ENCODE measurements around the gene CELA1.
"Not testable (repeated sequence)": the region's sequence is repeated elsewhere in the genome, so short reads cannot be mapped to it uniquely, and the experiment has no call there.

CELA1 gene

GRCh38 chr12:51341251-51342007, 5.0 kb downstream of the CELA1 start:
- peak; percentile 84 for DNase-seq

- no peak for DNase-seq
These were observed 6.7 kb downstream of the CELA1 start for GRCh38 chr12:51339750-51340149.

- DNase-seq: not testable (repeated sequence)
These were observed 9.1 kb downstream of the CELA1 start for GRCh38 chr12:51337336-51337735.

GRCh38 chr12:51335931-51336330, 10.5 kb downstream of the CELA1 start:
- DNase-seq: no peak

- DNase-seq: no peak
These were observed 11.7 kb downstream of the CELA1 start for GRCh38 chr12:51334764-51335163.

GRCh38 chr12:51333536-51333935, 12.9 kb downstream of the CELA1 start:
- no peak for DNase-seq

- DNase-seq: no peak
These were observed 16.3 kb downstream of the CELA1 start for GRCh38 chr12:51330186-51330585.

- no peak for DNase-seq
These were observed 16.7 kb downstream of the CELA1 start for GRCh38 chr12:51329742-51330141.

GRCh38 chr12:51328587-51328986, 17.9 kb downstream of the CELA1 start:
- no peak for DNase-seq

- DNase-seq: peak; percentile 44
These were observed 19.6 kb downstream of the CELA1 start for GRCh38 chr12:51326698-51327439.

- no peak for DNase-seq
These were observed 21.5 kb downstream of the CELA1 start for GRCh38 chr12:51324953-51325352.

GRCh38 chr12:51323966-51324895, 22.2 kb downstream of the CELA1 start, which contains the start of gene BIN2:
Gene BIN2 (minus strand): TSS chr12:51324174. CDS start chr12:51324102, 72 bp downstream.
- DNase-seq: peak; percentile 75

- DNase-seq: peak; percentile 79
These were observed 23.0 kb downstream of the CELA1 start for GRCh38 chr12:51323317-51323960.

GRCh38 chr12:51322452-51322851, 24.0 kb downstream of the CELA1 start:
- DNase-seq: no peak

- no peak for DNase-seq
These were observed 24.6 kb downstream of the CELA1 start for GRCh38 chr12:51321882-51322281.

GRCh38 chr12:51320695-51321320, 25.7 kb downstream of the CELA1 start:
- peak; percentile 42 for DNase-seq

GRCh38 chr12:51320311-51320694, 26.2 kb downstream of the CELA1 start:
- no peak for DNase-seq

- peak; percentile 72 for DNase-seq
These were observed 27.5 kb downstream of the CELA1 start for GRCh38 chr12:51318846-51319599.

GRCh38 chr12:51318057-51318806, 28.2 kb downstream of the CELA1 start:
- not testable (repeated sequence) for DNase-seq

GRCh38 chr12:51311389-51311788, 35.1 kb downstream of the CELA1 start:
- no peak for DNase-seq

Data from CD4-positive, alpha-beta T cell treated with Interleukin-21 for 1 hour (primary cell).